IgD-negative memory B cell (primary cell): ENCODE data around the gene MKKS. TPM values are rescaled to one million over a fixed set of nuclear protein-coding genes. Genes with fewer than 3 reads are reported as not detected.

Experiments used
- H3K27ac Mint-ChIP-seq, 3 donors: one replicate each; pipeline ENCODE4 v1.8.0; 2020 to 2022; ENCODE audit warnings: mild to moderate bottlenecking in 3 of 3, mixed read lengths in 3 of 3, moderate library complexity in 1 of 3
- H3K27me3 Mint-ChIP-seq: one replicate; pipeline ENCODE4 v1.8.0; 2021; ENCODE audit warnings: mixed read lengths
- H3K36me3 Mint-ChIP-seq: one replicate; pipeline ENCODE4 v1.8.0; 2020; ENCODE audit warnings: mild to moderate bottlenecking, mixed read lengths
- H3K4me1 Mint-ChIP-seq, 3 donors: one replicate each; pipeline ENCODE4 v1.8.0; 2020 to 2022; ENCODE audit warnings: mixed read lengths in 3 of 3, mild to moderate bottlenecking in 1 of 3
- H3K4me3 Mint-ChIP-seq, 4 donors: one replicate each; pipeline ENCODE4 v1.8.0; 2020 to 2022; ENCODE audit warnings: mild to moderate bottlenecking in 4 of 4, mixed read lengths in 4 of 4, moderate library complexity in 3 of 4
- H3K9me3 Mint-ChIP-seq, 3 donors: one replicate each; pipeline ENCODE4 v1.8.0; 2020 to 2021; ENCODE audit warnings: mixed read lengths in 3 of 3, mild to moderate bottlenecking in 1 of 3
- polyA plus RNA-seq: library from polyadenylated mRNA; unstranded; fragments of 300-500 nt; fragmentation: Illumina TruSeq; gene quantifications from one replicate; pipeline ENCODE4 v1.2.3, GENCODE V29; 2021

The MKKS gene
- polyA plus RNA-seq = 30.4 TPM

- Mint-ChIP-seq H3K4me1 (peaks cover 34 to 53% (median 37%) of the 10 kb centered on the region in 3 donors), H3K4me3 (peak within 1 kb of the TSS; percentile 91 to 100 (median 95)), H3K27me3 (no peaks in the 10 kb centered on the region), H3K27ac (peak within 1 kb of the TSS; percentile 86 to 97 (median 95)), H3K36me3 (no peaks in the 10 kb centered on the region), H3K9me3 (no peaks in the 10 kb centered on the region)
Observed at GRCh38 chr20:10433623-10434466, at the start of gene MKKS. Gene MKKS, minus strand, starts transcription at chr20:10434222. Its CDS starts 20,708 bp downstream, at chr20:10413514.

GRCh38 chr20:10483691-10484090, 49.7 kb upstream of the MKKS start:
- H3K4me3 Mint-ChIP-seq = no peak overlapping the region

GRCh38 chr20:10481676-10482075, 47.7 kb upstream of the MKKS start:
- no peak overlapping the region for H3K4me3 Mint-ChIP-seq

More at GRCh38 chr20:10483691-10484090, 49.7 kb upstream of the MKKS start:
- H3K9me3 Mint-ChIP-seq = peaks cover 0 to 3% (median 0%) of the 10 kb centered on the region in 3 donors
- H3K27ac Mint-ChIP-seq = no peak overlapping the region
- H3K4me1 Mint-ChIP-seq = peaks cover 1 to 4% (median 4%) of the 10 kb centered on the region in 3 donors
- no peaks in the 10 kb centered on the region for H3K27me3 Mint-ChIP-seq
- peaks cover 2% of the 10 kb centered on the region for H3K36me3 Mint-ChIP-seq

GRCh38 chr20:10478930-10479329, 44.9 kb upstream of the MKKS start:
- H3K27me3 Mint-ChIP-seq = no peaks in the 10 kb centered on the region
- no peak overlapping the region for H3K4me3 Mint-ChIP-seq
- H3K4me1 Mint-ChIP-seq = peaks cover 19 to 22% (median 19%) of the 10 kb centered on the region in 3 donors
- no peak overlapping the region for H3K27ac Mint-ChIP-seq
- H3K36me3 Mint-ChIP-seq = peaks cover 2% of the 10 kb centered on the region
- H3K9me3 Mint-ChIP-seq = no peaks in the 10 kb centered on the region

More at GRCh38 chr20:10481676-10482075, 47.7 kb upstream of the MKKS start:
- H3K9me3 Mint-ChIP-seq = peaks cover 0 to 3% (median 0%) of the 10 kb centered on the region in 3 donors
- H3K4me1 Mint-ChIP-seq = peaks cover 4 to 6% (median 5%) of the 10 kb centered on the region in 3 donors
- peaks cover 2% of the 10 kb centered on the region for H3K36me3 Mint-ChIP-seq
- no peaks in the 10 kb centered on the region for H3K27me3 Mint-ChIP-seq
- H3K27ac Mint-ChIP-seq = no peak overlapping the region

- Mint-ChIP-seq H3K27ac (no peak overlapping the region), H3K4me3 (peak overlapping the region in 1 of 4 donors; percentile 36), H3K36me3 (peaks cover 3% of the 10 kb centered on the region), H3K4me1 (peaks cover 19 to 22% (median 19%) of the 10 kb centered on the region in 3 donors), H3K9me3 (no peaks in the 10 kb centered on the region), H3K27me3 (no peaks in the 10 kb centered on the region)
Observed at GRCh38 chr20:10478205-10478604, 44.2 kb upstream of the MKKS start.

GRCh38 chr20:10476319-10476724, 42.3 kb upstream of the MKKS start:
- Mint-ChIP-seq H3K27ac (peak overlapping the region in 2 of 3 donors; percentile 47 to 50), H3K36me3 (peaks cover 9% of the 10 kb centered on the region)

GRCh38 chr20:10475225-10475624, 41.2 kb upstream of the MKKS start:
- no peak overlapping the region for H3K27ac Mint-ChIP-seq
- peaks cover 9% of the 10 kb centered on the region for H3K36me3 Mint-ChIP-seq
- H3K9me3 Mint-ChIP-seq = no peaks in the 10 kb centered on the region
- no peaks in the 10 kb centered on the region for H3K27me3 Mint-ChIP-seq
- no peak overlapping the region for H3K4me3 Mint-ChIP-seq
- H3K4me1 Mint-ChIP-seq = peaks cover 16 to 22% (median 19%) of the 10 kb centered on the region in 3 donors

More at GRCh38 chr20:10476319-10476724, 42.3 kb upstream of the MKKS start:
- Mint-ChIP-seq H3K27me3 (no peaks in the 10 kb centered on the region), H3K4me1 (peaks cover 19 to 22% (median 19%) of the 10 kb centered on the region in 3 donors), H3K4me3 (peak overlapping the region in 2 of 4 donors; percentile 67 to 82), H3K9me3 (no peaks in the 10 kb centered on the region)

- Mint-ChIP-seq H3K36me3 (peaks cover 11% of the 10 kb centered on the region), H3K27ac (peak overlapping the region in 1 of 3 donors; percentile 39), H3K9me3 (no peaks in the 10 kb centered on the region), H3K4me3 (peak overlapping the region in 1 of 4 donors; percentile 27), H3K27me3 (no peaks in the 10 kb centered on the region), H3K4me1 (peaks cover 16 to 22% (median 19%) of the 10 kb centered on the region in 3 donors)
Observed at GRCh38 chr20:10474606-10475184, 40.7 kb upstream of the MKKS start.

- Mint-ChIP-seq H3K36me3 (peaks cover 9% of the 10 kb centered on the region), H3K27me3 (no peaks in the 10 kb centered on the region), H3K4me1 (peaks cover 20 to 26% (median 22%) of the 10 kb centered on the region in 3 donors), H3K27ac (no peak overlapping the region), H3K9me3 (no peaks in the 10 kb centered on the region), H3K4me3 (no peak overlapping the region)
Observed at GRCh38 chr20:10472871-10473270, 38.8 kb upstream of the MKKS start.

GRCh38 chr20:10470276-10470675, 36.3 kb upstream of the MKKS start:
- peaks cover 9 to 10% (median 9%) of the 10 kb centered on the region in 3 donors for H3K4me1 Mint-ChIP-seq
- H3K4me3 Mint-ChIP-seq = no peak overlapping the region
- H3K9me3 Mint-ChIP-seq = no peaks in the 10 kb centered on the region
- H3K27me3 Mint-ChIP-seq = no peaks in the 10 kb centered on the region
- H3K27ac Mint-ChIP-seq = no peak overlapping the region
- peaks cover 9% of the 10 kb centered on the region for H3K36me3 Mint-ChIP-seq

GRCh38 chr20:10469599-10469998, 35.6 kb upstream of the MKKS start:
- Mint-ChIP-seq H3K27me3 (no peaks in the 10 kb centered on the region), H3K27ac (no peak overlapping the region), H3K4me3 (no peak overlapping the region), H3K4me1 (peaks cover 3 to 6% (median 6%) of the 10 kb centered on the region in 3 donors), H3K36me3 (peaks cover 9% of the 10 kb centered on the region), H3K9me3 (no peaks in the 10 kb centered on the region)

GRCh38 chr20:10469056-10469455, 35.0 kb upstream of the MKKS start:
- no peak overlapping the region for H3K4me3 Mint-ChIP-seq
- H3K4me1 Mint-ChIP-seq = peaks cover 3 to 6% (median 6%) of the 10 kb centered on the region in 3 donors
- H3K36me3 Mint-ChIP-seq = peaks cover 9% of the 10 kb centered on the region
- no peaks in the 10 kb centered on the region for H3K9me3 Mint-ChIP-seq
- H3K27ac Mint-ChIP-seq = no peak overlapping the region
- no peaks in the 10 kb centered on the region for H3K27me3 Mint-ChIP-seq

- Mint-ChIP-seq H3K4me1 (peaks cover 3 to 6% (median 6%) of the 10 kb centered on the region in 3 donors), H3K27me3 (no peaks in the 10 kb centered on the region), H3K4me3 (peak overlapping the region in 1 of 4 donors; percentile 34), H3K27ac (peak overlapping the region in 1 of 3 donors; percentile 20), H3K9me3 (no peaks in the 10 kb centered on the region), H3K36me3 (peaks cover 13% of the 10 kb centered on the region)
Observed at GRCh38 chr20:10468340-10468845, 34.4 kb upstream of the MKKS start.

GRCh38 chr20:10467681-10468339, 33.8 kb upstream of the MKKS start:
- peaks cover 3 to 6% (median 6%) of the 10 kb centered on the region in 3 donors for H3K4me1 Mint-ChIP-seq
- H3K27ac Mint-ChIP-seq = peak overlapping the region in 1 of 3 donors; percentile 20
- peaks cover 8% of the 10 kb centered on the region for H3K36me3 Mint-ChIP-seq
- no peaks in the 10 kb centered on the region for H3K9me3 Mint-ChIP-seq
- no peaks in the 10 kb centered on the region for H3K27me3 Mint-ChIP-seq
- H3K4me3 Mint-ChIP-seq = no peak overlapping the region
